ENCODE results near the gene TMED4.
"Not testable (repeated sequence)": the region's sequence is repeated elsewhere in the genome, so short reads cannot be mapped to it uniquely, and the experiment has no call there.

TMED4 gene

GRCh38 chr7:44607141-44608068 lies 25.4 kb upstream of the TMED4 start:
- no peak for DNase-seq (ENCODE audit: low read depth in 3 of 3)

GRCh38 chr7:44606341-44607140 lies 24.5 kb upstream of the TMED4 start, which contains the start of gene OGDH:
TSS of gene OGDH (plus strand) at chr7:44606627. CDS start at chr7:44624344, 17,717 bp downstream.
- peak; percentile 97 to 99 (median 98) for DNase-seq (ENCODE audit: low read depth in 3 of 3)

GRCh38 chr7:44604941-44605340 lies 22.9 kb upstream of the TMED4 start:
- DNase-seq (ENCODE audit: low read depth in 3 of 3) = no peak

GRCh38 chr7:44603193-44603592 lies 21.2 kb upstream of the TMED4 start:
- no peak for DNase-seq (ENCODE audit: low read depth in 3 of 3)

- DNase-seq (ENCODE audit: low read depth in 3 of 3) = no peak
Measured at GRCh38 chr7:44602576-44602910, 20.5 kb upstream of the TMED4 start.

- DNase-seq (ENCODE audit: low read depth in 3 of 3) = no peak
Measured at GRCh38 chr7:44599222-44599621, 17.2 kb upstream of the TMED4 start.

- DNase-seq (ENCODE audit: low read depth in 3 of 3) = not testable (repeated sequence)
Measured at GRCh38 chr7:44597181-44597580, 15.2 kb upstream of the TMED4 start.

GRCh38 chr7:44595934-44596635 lies 14.1 kb upstream of the TMED4 start:
- no peak for DNase-seq (ENCODE audit: low read depth in 3 of 3)

- no peak for DNase-seq (ENCODE audit: low read depth in 3 of 3)
Measured at GRCh38 chr7:44590910-44591309, 8.9 kb upstream of the TMED4 start.

GRCh38 chr7:44587843-44588711 lies 6.0 kb upstream of the TMED4 start:
- DNase-seq (ENCODE audit: low read depth in 3 of 3) = peak in 2 of 3 experiments; percentile 17 to 45

GRCh38 chr7:44583146-44583865 lies 1.3 kb upstream of the TMED4 start:
- no peak for DNase-seq (ENCODE audit: low read depth in 3 of 3)

GRCh38 chr7:44580945-44581878 lies 819 bp downstream of the TMED4 start:
- DNase-seq (ENCODE audit: low read depth in 3 of 3) = peak in 1 of 3 experiments; percentile 18

GRCh38 chr7:44576228-44576627 lies 5.8 kb downstream of the TMED4 start:
- no peak for DNase-seq (ENCODE audit: low read depth in 3 of 3)

GRCh38 chr7:44575054-44575453 lies 7.0 kb downstream of the TMED4 start:
- no peak for DNase-seq (ENCODE audit: low read depth in 3 of 3)

- no peak for DNase-seq (ENCODE audit: low read depth in 3 of 3)
Measured at GRCh38 chr7:44574287-44574872, 7.7 kb downstream of the TMED4 start.

GRCh38 chr7:44573464-44574286 lies 8.4 kb downstream of the TMED4 start, which contains the start of gene DDX56:
TSS of gene DDX56 (minus strand) at chr7:44573908. CDS start at chr7:44573895, 13 bp downstream.
- DNase-seq (ENCODE audit: low read depth in 3 of 3) = peak; percentile 79 to 87 (median 87)

GRCh38 chr7:44572771-44573170 lies 9.3 kb downstream of the TMED4 start:
- no peak for DNase-seq (ENCODE audit: low read depth in 3 of 3)

GRCh38 chr7:44569959-44570358 lies 12.1 kb downstream of the TMED4 start:
- no peak for DNase-seq (ENCODE audit: low read depth in 3 of 3)

Data from stimulated activated CD4-positive, alpha-beta T cell treated with anti-CD3 and anti-CD28 coated beads, TNF-alpha, amount 100 ng/mL, for 4 hours (primary cell).